ENCODE results near the gene PEX26.
A peak's percentile ranks its signal among the peaks of the same experiment; 100 is the strongest.
"Not testable (repeated sequence)": the region's sequence is repeated elsewhere in the genome, so short reads cannot be mapped to it uniquely, and the experiment has no call there.

PEX26 gene

GRCh38 chr22:18077639-18078328 lies at the start of gene PEX26:
Gene PEX26 (plus strand): TSS chr22:18077990. CDS start chr22:18078377, 387 bp downstream.
- peak; percentile 95 for DNase-seq (ENCODE audit: low read depth)

DNA sequence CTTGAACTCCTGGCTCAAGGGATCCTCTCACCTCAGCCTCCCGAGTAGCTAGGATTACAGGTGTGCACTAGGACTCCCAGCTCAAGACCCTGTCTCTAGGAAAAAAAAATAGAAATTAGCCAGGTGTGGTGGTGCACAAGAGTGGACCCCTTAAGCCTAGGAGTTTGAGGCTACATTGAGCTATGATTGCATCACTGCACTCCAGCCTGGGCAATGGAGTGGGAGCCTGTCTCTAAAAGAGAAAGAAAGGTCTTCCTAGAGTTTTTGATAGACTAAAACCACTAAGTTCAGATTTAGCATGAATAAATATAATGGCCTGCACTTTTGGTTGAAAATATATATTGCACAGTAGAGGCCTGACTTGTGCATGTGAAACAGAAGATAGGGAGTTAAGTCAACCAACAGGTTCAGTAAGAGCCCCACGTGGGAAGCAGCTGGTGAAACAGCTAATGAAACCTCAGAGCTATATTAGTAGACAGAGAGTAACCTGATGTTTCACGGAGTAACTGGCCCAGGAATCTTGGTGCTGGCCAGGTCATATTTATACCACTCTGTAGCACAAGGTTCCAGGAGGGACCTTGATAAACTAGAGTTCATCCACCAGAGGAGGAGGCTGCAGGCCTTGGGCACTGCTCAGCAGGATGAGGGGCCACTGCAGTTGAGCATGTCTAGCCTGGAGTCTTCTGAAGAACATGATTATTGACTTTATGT lies 48.8 kb upstream of the PEX26 start:
- DNase-seq (ENCODE audit: low read depth): no peak

GRCh38 chr22:18029686-18030267 lies 48.0 kb upstream of the PEX26 start:
- DNase-seq (ENCODE audit: low read depth): no peak

DNA sequence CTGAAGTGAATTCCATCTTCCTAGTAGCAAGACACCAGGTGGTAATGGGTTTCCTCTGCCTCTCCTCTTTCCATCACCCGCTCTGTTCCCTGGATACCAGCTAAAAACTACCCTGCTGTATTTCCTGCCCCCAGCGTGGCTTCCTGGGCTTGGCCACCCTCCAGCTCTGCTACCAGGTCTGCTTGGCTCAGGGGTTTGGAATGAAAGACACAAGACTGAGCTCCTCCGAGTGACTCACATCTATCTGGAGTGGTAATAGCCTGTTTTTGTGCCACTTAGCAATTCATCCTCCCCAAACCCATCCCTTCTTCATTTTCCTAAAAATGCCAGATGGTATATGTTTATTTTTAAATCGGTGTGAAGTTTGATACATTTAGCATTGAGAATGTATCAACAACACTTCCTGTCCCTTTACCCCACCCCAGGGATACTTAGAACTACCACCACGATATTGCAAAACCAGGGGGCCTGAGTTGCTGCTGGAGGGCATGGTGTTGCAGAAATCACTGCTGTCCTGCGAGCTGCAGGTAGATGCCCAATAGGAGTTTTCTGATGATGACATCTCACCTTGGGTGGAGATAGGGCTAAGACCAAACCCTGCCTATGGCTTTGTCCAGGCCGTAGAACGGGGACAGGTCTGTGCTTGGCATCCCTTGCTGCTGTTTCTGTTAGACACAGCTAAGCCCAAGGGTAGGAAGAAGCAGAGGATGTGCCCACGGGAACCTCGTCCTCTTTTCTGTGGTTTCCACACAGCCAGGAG lies 45.9 kb upstream of the PEX26 start:
- DNase-seq (ENCODE audit: low read depth): peak; percentile 97

DNA sequence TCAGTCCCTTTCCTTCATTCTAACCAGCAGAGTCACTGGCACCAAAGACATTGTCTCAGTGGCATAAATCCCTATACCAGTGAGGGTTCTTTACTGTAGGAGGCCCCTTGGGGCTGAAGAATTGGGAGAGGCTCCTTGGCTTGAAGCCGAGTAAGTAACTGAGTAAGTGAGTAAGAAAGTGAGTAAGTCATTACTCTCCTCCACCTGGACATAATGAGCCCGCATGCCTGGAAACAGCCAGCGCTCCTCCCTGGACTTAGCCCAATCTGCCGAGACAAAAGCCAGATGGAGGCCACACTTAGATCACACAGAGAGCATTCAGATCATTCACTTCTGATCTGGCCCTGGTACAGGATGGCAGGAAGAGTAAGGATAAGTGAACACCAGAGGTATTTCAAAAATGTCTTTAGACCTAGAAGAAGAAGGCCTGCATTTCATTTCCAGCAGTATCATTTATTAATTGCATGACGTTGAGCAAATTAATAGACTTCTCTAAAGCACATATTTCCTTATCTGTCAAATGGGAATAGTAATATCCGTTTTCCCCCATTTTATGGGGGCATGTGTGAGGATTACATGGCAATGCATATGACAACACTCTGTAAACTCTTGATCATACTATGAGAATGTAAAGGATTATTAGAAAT lies 45.2 kb upstream of the PEX26 start:
- DNase-seq (ENCODE audit: low read depth): peak; percentile 78

DNA sequence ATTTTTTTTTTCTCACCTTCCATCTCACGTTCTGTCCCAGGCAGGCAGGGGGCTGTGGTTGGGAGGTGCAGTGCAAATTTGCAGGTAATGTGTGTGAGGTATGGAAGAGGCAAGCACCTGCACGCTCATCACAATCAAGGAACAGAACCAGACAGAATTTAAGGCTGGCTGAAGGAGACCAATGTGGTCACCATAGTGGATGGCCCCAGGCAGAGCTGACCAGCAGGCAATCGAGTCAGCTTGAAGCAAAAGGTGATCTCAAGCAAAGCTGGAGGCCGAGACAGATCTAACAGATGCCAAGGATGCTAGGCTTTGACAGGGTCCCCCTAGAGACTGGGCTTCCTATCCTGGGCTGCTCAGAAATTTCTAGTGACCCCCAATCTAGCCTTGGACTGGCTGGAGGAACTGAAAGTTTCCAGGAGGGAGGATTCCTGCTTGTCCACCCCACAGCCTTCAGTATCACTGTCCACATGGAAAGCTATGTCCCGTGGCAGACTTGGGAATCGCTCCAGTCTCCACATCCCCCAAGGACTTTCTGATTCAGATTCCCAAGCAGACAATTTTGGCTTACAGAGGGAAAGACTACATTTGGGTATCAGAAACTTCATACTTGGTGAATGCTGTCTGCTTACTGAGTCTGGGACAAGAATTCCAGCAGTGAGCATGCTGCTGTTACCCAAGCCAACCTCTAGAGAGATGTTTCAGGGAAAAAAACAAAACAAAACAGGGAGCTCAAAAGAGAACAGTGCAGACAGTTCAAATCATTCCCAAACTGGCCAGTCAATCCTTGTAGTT lies 44.4 kb upstream of the PEX26 start:
- peak; percentile 70 for DNase-seq (ENCODE audit: low read depth)

GRCh38 chr22:18034076-18034475 lies 43.7 kb upstream of the PEX26 start:
- no peak for DNase-seq (ENCODE audit: low read depth)

- no peak for DNase-seq (ENCODE audit: low read depth)
Observed at GRCh38 chr22:18035751-18036150, 42.0 kb upstream of the PEX26 start.

DNA sequence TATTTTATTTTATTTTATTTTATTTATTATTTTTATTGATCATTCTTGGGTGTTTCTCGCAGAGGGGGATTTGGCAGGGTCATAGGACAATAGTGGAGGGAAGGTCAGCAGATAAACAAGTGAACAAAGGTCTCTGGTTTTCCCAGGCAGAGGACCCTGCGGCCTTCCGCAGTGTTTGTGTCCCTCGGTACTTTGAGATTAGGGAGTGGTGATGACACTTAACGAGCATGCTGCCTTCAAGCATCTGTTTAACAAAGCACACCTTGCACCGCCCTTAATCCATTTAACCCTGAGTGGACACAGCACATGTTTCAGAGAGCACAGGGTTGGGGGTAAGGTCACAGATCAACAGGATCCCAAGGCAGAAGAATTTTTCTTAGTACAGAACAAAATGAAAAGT lies 36.9 kb upstream of the PEX26 start:
- not testable (repeated sequence) for DNase-seq (ENCODE audit: low read depth)

GRCh38 chr22:18042685-18043084 lies 35.1 kb upstream of the PEX26 start:
- peak; percentile 90 for DNase-seq (ENCODE audit: low read depth)

DNA sequence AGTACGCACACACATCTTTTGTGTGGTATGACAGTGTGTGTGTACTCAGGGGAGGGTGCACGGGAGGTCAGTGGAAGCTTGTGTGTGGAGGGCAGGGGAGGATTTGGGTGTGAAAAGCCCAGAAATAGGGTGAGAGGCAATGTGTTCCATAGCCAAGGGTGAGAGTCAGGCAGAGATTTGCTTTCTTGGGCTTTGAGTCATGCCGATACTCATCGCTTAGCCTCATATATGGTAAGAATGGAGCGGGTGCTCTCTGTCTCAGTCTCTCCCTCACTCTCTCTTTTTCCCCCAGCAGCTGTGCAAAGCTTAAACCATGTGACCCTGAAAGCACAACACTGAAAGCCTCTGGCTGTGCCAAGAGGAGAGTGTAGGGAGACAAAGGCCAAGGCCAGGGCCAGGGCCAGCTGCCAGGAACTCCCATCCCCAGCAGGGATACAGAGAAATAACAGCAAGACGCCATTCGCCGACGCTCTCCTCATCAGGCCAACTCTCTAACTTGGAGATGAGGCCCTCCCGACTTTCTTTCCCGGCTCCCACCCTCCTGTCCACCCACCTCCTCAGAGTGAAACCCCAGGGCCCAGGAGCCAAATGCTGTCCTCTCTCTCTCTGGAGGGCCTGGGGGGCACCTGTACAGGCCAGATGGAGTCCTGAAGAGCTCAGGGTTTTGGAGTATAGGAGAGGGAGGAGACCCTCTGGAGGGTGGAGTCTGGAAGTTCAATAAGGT lies 33.1 kb upstream of the PEX26 start:
- no peak for DNase-seq (ENCODE audit: low read depth)

DNA sequence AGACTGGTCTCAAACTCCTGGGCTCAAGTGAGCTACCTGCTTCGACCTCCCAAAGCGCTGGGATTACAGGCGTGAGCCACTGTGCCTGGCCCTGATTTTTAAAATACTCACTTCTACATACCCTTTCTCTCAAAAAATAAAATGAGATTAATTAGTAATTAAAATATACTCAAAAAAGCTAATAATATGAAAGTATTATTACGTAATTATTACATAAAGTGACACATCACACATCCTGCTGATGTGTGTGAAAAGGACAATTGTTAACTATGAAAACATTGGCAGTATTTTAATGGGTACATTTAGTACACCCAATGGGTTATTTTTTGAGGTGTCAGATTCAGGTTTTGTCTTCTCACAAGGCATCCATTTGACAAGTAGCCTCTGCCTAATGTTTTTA lies 32.0 kb upstream of the PEX26 start:
- no peak for DNase-seq (ENCODE audit: low read depth)

DNA sequence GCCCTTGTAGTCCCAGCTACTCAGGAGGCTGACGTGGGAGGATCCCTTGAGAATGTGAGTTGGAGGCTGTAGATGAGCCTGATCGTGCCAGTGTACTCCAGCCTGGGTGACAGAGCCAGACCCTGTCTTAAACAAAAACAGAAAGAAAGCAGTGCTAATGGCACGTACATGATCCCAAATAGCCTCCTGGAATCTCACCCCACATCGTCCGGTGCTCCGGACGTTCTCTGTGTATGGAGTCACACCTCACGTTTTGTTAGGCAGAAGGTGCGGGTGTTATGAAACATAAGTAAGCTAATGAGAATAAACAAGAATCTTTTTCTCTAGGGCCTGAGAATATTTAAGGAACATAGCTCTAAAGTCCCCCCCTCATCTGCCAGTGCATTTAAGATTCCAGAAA lies 29.7 kb upstream of the PEX26 start:
- no peak for DNase-seq (ENCODE audit: low read depth)

DNA sequence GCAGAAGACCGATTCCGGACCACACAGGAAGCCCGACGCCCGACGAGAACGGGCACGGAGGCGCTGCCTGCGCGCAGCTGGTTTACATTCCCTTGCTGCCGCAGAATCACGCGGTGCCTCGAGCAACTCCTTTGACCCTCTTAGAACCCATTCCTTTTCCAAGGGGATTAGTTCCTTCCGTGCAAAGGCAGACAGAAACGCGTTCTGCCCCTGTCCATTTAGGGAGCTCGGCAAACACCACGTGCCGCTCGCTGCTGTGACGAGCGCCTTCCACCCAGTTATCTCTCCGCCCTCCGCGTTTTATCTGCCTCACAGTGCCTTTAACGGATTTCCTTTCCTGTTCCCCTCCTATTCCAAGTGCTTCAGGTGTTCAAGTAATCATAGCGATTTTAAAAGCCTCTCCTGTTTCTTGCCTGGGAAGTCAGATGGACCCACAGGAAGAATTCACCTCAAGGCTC lies 29.3 kb upstream of the PEX26 start:
- peak; percentile 82 for DNase-seq (ENCODE audit: low read depth)

DNA sequence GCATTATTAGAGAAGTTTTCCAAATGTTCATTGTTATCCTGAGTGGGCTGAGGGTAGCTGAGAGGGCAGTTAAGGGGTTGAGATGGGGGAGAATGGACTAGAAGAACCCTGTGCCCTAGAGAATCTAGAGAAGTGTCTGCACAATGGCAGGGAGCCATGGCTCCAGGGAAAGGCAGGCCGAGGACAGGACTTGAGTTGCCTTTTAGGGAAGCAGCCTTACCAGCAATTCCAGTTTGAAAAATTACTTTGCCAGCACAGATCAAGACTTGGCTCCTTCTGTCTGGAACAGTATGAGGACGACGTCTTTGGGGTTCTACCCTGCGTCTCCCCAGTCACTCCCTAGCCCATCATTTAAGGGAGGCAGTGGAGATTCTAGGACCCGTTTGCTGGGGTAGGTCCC lies 27.7 kb upstream of the PEX26 start:
- DNase-seq (ENCODE audit: low read depth): no peak

- DNase-seq (ENCODE audit: low read depth): peak; percentile 48
Observed at GRCh38 chr22:18051113-18051512, 26.7 kb upstream of the PEX26 start.

DNA sequence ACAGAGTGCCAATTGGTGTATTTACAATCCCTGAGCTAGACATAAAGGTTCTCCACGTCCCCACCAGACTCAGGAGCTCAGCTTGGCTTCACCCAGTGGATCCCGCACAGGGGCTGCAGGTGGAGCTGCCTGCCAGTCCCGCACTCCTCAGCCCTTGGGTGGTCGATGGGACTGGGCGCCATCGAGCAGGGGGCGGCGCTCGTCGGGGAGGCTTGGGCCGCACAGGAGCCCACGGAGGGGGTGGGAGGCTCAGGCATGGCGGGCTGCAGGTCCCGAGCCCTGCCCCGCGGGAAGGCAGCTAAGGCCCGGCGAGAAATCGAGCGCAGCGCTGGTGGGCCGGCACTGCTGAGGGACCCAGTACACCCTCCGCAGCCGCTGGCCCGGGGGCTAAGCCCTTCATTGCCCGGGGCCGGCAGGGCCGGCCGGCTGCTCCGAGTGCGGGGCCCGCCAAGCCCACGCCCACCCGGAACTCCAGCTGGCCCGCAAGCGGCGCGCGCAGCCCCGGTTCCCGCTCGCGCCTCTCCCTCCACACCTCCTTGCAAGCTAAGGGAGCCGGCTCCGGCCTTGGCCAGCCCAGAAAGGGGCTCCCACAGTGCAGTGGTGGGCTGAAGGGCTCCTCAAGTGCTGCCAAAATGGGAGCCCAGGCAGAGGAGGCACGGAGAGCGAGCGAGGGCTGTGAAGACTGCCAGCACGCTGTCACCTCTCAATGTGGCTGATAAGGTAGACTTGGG lies 24.4 kb upstream of the PEX26 start:
- not testable (repeated sequence) for DNase-seq (ENCODE audit: low read depth)

DNA sequence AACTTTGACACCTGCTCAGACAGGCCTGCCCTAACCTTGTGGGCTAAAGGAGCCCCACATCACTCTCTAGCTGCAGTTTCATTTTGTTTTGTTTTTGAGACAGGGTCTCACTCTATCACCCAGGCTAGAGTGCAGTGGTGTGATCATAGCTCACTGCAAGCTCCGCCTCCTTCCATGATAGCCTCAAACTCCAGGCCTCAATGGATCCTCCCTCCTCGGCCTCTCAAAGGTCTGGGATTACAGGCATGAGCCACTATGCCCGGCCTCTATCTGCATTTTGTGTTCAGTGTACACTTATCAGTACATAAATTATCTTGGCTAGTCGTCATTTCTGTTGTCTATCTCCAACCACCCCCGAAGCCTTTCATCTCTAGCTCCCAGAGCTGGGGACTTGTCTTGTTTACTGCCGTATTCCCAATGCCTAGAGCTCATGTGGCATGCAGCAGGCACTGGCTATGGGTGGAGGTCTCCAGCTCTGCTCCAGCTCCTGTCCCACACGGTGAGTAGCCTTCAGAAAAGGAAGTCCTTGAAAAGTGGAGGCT lies 22.1 kb upstream of the PEX26 start:
- DNase-seq (ENCODE audit: low read depth): no peak

GRCh38 chr22:18056161-18056666 lies 21.6 kb upstream of the PEX26 start:
- peak; percentile 93 for DNase-seq (ENCODE audit: low read depth)

Data from EH (cell line).